Tibial nerve (tissue), 4 donors: ENCODE data around the gene ACADSB.

Experiments used
- CTCF ChIP-seq, 5 experiments: fragments of 200-600 bp in 3 of 5; fragments of 450-650 bp in 2 of 5; sonication (generic) in 3 of 5; IDR thresholded peaks; one replicate each; pipeline ENCODE4 v1.5.1; 2016 to 2019; ENCODE audit warnings: antibody characterized with exemption in 5 of 5, mild to moderate bottlenecking in 3 of 5, moderate library complexity in 2 of 5
- EP300 ChIP-seq, 2 donors: sonication (generic); formaldehyde crosslinking; IDR thresholded peaks; one replicate each; pipeline ENCODE4 v1.6.1; 2017; ENCODE audit warnings: antibody characterized with exemption in 2 of 2, mild to moderate bottlenecking in 1 of 2
- POLR2A ChIP-seq, 2 donors: fragments of 450-650 bp; IDR thresholded peaks; one replicate each; pipeline ENCODE4 v1.6.1; 2017; ENCODE audit warnings: antibody characterized with exemption in 2 of 2, mild to moderate bottlenecking in 2 of 2, moderate library complexity in 2 of 2

GRCh38 chr10:122988501-122988900, 20.3 kb upstream of the ACADSB start:
- TF ChIP-seq CTCF (IDR thresholded peaks at IDR 0.05) = no peak
- TF ChIP-seq POLR2A (IDR thresholded peaks at IDR 0.05) = no peak
- no peak for TF ChIP-seq EP300 (IDR thresholded peaks at IDR 0.05)
